NOMO-1 treated with DMSO at 0.1 percent for 48 hours (cell line): Measurements from ENCODE around the gene ATPAF2.
"Not testable (repeated sequence)": the region's sequence is repeated elsewhere in the genome, so short reads cannot be mapped to it uniquely, and the experiment has no call there.

Experiments
- DNase-seq: peaks from one replicate; lab custom pipeline; 2025; ENCODE audit not compliant: unreplicated experiment; lab: John Stamatoyannopoulos, UW

ATPAF2 gene

DNA sequence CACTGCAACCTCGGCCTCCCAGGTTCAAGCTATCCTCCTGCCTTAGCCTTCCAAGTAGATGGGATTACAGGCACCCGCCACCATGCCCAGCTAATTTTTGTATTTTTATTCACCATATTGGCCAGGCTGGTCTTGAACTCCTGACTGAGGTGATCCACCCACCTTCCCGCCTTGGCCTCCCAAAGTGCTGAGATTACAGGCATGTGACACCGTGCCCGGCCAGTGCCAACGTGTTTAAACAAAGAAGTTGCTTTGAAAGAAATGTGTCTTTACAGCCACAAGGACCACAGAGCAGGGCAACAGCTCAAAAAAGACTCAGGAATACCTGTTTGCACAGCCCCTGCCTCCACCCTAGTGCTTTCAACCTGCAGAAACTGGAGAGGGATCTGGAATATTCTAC lies 25.0 kb downstream of the ATPAF2 start:
- DNase-seq: no peak

DNA sequence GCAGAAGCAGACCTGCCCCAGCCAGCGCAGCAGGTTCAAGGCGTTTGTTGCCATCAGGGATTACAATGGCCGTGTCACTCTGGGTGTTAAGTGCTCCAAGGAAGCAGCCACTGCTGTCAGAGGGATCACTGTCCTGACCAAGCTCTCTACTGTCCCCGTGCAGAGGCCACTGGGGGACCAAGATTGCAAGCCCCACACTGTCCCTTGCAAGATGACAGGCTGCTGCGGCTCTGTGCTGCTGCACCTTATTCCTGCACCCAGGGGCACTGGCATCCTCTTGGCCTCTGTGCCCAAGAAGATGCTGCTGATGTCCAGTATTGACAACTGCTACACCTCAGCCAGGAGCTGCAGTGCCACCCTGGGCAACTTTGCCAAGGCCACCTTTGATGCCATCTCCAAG lies 27.7 kb downstream of the ATPAF2 start:
- DNase-seq: no peak

DNA sequence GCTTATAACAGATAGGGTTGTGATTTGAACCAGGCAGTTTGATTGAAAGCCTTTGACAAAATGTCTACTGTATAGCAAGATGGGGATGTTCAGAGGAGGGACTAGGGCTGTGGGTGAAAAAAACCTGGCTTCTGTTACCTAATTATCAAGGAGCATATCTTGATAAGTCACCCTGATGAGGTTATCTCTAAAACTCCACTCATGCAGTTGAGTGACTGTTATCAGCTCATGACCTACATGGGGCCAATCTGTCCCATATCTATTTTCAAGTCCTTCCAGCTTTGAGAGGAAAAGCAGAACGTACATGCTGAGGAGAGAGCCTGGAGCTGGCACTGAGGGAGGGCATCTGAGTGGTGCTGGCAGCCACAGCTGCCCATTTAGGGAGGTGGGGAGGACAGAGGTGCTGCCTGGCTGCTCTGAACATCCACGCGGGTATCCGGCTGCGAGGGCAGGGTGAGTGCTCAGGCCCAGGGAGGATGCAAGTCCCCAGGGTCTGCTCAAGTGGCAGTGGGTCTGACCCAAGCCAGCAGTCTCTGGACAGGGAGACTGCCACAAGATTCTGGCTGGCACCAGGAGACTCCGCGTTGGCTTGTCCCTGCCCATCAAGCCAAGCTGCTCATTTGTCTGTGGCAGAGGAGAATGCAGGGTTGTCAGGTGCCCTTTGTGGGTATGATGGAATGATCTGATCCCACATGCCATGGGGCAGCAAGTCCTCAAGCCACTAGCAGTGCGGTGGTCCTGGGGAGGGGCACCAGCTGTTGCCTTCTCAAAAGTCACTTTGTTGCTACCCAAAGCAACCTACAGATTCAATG lies 29.2 kb downstream of the ATPAF2 start:
- DNase-seq: no peak

DNA sequence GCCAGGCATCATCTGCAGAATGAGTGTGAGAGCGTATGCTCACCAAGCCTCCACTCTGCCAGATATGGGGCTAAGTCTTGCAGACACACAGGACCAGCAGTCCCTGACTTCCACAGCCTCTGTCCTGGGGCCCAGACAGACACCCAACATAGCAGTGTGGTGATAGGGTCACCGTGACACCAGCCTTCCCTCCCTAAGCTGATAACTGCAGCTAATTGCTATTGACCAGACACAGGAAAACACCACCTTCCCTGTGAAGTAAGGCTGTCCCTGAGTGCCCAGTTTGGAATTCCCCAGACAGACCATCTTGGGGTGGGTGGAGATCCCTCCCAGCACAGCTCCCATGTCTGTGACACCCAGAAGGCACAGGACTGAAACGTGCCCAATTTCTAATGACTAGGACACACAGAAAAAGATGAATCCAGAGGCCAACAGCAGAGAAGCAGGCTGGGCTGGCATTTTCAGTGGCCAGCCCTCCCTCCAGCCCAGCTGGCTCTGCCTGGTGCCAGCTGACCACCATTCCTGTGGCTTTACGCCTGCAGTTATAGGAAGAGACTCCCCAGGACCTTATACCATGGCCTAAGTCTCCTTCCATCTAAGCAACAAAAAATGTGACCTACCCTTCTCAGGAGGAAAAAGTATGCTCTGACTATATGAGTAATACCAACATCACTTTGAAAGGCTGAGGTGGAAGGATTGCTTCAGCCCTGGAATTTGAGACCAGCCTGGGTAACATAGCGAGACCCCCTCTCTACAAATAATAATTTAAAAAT lies 30.3 kb downstream of the ATPAF2 start:
- no peak for DNase-seq

DNA sequence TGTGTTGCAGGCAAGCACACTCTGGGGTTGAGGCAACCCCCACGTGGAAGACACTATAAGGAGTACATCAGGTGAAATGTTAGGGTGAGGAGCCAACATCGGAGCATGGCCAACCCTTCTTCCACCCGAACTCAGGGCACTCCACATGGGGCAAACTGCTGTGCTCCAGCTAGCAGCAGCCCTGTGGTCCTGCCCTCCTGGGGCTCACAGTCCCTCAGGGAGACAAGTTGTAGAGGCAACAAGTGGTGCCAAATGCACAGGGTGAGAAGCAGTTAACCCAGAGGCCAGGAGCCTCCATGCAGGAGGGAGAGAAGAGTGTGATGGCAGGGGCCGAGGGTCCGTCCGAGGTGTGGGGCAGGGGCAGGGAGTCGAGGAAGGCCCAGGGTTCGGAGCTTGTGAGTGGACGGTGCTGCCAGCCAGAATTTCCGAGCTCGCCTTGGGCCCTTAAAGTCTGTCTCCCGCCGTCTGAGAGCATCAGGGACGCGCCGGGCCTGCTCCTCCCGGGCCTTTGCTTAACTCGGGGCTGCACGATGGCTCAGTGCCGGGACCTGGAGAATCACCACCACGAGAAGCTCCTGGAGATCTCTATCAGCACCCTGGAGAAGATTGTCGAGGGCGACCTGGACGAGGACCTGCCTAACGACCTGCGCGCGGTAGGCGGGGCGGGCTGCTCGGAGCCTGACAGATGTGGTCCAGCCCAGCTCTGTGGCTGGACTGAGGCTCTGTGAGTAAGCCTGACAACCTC lies 32.3 kb downstream of the ATPAF2 start:
- DNase-seq: no peak

DNA sequence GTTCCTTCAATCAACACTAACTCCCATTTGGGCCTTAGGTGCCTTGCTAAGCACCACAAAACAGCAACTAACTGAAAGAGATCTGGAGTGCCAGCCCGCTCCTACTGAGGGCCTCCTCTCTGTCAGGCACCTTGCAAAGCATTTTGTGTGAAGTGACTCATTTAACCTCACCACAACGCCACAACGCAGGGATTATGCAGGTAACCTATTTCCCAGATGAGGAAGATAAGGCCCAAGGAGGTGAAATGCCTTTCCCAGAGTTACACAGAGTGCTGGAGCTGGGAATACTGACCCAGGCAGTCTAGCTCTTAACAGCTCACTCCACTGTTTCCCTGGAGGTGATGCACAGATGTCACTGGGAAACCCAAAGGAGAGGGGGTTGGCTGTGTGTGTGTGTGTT lies 33.5 kb downstream of the ATPAF2 start:
- DNase-seq: no peak

DNA sequence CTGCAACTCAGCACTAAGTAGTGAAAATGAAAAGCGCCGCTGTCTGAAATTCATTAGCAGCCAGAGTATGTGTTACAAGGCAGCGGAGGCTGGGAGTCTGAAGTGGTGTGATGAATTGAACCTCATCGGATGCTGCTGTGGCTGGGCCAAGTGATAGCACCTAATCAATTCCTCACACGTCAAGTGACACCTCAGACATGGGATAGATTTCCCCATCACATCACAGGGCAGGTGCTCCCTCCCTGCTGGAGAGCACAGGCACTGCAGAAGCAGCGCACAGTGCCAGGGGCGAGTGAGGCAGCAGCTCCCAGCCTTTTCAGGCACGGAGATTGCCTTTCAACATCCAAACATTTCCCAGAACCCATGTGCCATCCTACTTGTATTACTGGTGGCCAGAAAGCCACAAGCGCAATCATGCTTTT lies 34.1 kb downstream of the ATPAF2 start:
- no peak for DNase-seq

DNA sequence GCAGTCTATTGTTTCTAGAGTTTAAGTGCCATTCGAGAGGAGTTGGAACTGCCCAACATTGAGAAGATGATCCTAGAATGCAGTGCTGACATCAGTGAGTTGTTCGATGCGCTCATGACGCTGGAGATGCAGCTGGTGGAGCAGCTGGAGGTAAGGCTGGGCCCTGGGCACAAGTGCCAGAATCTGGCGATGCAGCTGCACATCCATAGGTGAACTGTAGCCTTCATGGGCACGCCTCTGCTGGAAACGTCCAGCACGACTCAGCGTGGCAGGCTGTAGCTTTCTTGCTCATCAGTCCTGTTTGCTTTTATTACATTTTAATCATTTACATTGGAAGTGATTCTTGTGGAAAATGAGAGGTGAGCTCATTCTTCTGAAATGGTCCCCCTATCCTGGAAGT lies 34.6 kb downstream of the ATPAF2 start:
- DNase-seq: no peak

DNA sequence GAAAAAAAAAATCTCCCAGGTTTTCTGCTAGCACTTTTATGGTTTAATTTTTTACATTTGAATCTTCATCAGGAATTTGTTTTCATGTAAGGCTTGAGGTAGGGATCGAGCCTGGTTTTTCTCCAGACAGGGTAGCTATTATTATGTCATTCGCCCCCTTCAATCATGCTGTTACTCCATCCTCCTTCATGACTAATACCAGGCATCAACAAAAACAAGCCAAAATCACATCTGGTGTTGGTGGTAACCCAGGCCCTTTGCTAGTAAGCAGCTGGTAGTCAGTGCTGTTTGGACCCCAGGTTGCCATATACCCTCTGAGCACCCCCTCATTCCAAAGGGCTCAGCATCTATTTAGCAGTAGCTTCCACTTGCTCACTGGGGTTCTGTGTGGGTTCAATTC lies 36.8 kb downstream of the ATPAF2 start:
- DNase-seq: no peak

DNA sequence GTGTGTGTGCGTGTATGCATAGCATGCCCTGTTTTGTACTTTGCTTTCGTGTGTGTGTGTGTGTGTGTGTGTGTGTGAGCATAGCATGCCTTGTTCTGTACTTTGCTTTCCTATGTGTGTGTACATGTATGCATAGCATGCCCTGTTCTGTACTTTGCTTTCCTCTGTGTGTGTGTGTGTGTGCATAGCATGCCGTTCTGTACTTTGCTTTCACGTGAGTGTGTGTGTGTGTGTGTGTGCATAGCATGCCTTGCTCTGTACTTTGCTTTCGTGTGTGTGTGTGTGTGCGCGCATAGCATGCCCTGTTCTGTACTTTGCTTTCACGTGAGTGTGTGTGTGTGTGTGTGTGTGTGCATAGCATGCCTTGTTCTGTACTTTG lies 38.9 kb downstream of the ATPAF2 start:
- no peak for DNase-seq

DNA sequence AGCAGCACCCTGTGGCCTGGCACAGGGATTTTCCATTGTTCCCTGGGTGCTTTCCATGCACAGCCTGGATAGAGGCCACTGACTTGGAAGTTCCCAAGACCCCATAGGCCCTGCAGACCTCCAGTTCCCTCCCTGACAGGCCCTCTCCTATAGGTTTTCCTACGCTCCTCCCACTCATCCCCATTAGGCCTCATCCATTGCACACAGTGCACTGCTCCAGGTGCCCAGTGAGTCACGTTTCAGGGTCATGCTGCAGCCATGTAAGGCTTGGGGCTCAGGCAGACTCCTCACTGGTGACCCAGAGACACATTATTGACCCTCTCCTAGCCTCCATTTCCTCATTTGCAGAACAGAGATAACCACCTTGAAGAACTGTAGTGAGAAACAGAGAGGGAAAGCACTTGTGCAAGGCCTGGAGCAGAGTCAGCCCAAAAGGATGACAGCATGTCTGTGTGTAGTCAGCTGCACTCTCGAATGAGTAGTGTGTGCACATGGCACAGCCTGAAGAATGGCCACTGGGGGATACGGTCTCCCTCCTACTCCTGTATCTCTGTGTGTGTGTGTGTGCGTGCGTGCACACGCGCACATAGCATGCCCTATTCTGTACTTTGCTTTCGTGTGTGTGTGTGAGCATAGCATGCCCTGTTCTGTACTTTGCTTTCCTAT lies 39.5 kb downstream of the ATPAF2 start:
- DNase-seq: no peak

DNA sequence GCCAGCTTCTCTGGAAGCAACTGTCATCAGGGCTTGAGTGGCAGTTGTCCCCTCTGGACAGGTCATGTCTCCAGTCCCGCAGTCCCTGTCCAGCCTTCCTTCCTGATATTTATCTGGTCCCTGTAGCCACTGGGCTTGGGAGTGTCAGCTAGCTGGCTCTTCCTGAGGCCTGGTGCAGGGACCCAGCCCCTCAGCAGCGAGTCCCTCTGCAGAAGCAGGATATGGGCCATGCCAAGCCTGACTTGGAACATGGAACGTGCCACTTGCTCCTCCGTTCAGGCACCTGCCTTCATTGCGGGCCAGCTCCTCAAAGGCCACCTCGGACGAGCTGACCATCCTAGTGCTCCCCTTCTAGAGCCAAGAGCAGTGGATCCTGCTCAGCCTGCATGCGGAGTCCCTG lies 40.0 kb downstream of the ATPAF2 start:
- no peak for DNase-seq

DNA sequence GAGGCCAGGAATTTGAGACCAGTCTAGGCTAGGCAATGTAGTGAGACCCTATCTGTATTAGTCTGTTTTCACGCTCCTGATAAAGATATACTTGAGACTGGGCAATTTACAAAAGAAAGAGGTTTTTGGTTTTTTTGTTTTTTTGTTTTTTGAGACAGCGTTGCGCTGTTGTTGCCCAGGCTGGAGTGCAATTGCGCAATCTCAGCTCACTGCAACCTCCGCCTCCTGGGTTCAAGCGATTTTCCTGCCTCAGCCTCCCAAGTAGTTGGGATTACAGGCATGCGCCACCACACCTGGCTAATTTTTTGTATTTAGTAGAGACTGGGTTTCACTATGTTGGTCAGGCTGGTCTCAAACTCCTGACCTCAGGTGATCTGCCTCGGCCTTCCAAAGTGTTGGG lies 43.1 kb downstream of the ATPAF2 start:
- not testable (repeated sequence) for DNase-seq

DNA sequence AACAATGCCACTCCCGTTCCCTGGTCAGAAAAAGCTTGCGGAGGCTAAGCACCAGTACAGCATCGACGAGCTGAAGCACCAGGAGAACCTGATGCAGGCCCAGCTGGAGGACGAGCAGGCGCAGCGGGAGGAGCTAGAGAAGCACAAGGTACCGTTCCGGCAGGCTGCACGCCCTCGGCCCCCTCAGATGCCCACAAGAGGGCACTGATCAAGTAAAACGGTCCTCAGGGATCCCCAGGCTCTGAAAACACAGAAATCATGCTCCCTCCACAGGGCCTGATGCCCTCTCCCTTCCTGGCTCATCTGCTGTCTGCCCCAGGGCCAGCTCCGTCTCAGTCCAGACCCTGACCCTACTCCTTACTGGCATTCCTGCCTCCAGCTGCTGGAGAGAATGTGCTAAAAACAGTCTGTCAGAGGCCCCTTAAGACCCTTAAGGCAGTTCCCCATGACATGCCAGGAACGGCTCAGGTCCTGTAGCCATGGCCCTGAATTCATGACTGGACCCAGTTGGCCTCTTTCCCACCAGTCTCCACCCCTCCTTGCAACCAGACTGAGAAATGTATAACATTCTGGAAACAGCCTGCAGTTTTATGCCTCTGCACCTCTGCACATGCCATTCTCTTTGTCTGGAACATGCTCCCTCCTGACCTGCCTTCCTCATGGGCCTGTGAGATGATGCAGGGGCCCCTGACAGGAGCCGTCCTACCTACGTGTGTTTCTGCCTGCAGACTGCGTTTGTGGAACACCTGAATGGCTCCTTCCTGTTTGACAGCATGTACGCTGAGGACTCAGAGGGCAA lies 44.5 kb downstream of the ATPAF2 start:
- no peak for DNase-seq

DNA sequence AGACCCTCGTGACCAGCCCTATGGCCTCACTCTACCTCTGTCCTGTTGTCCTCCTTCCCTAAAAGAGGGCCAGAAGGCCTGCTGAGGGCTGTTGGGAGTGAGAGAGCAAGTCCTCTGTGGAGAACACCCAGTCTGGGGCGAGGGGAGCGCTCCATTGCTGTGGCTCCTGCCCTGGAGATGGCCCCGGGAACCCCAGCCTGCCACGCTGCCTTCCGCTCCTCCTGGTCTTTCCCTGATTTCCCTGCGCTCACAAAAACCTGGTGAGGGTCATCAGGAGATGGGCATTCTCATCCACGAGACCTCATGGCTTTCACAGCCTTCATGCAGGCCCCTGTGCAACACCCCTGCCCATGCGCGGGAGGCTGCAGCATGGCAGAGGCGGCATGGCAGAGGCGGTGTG lies 45.1 kb downstream of the ATPAF2 start:
- no peak for DNase-seq

DNA sequence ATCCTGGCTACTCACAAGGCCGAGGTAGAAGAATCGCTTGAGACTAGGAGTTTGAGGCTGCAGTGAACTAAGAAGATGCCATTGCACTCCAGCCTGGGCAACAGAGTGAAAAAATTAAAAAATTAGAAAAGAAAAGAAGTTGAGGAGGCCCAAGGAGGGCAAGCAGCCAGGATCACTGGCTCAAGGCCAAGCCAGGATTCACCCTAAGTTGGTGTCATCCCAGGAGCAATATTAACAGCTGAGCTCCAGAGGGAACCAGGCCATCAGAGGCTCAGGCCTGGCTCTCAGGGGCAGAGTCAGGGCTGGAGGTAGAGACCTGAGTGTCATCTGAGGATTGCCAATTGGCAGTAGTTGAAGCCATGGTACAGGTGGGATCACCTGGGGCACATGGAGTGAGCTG lies 45.6 kb downstream of the ATPAF2 start:
- DNase-seq: no peak

DNA sequence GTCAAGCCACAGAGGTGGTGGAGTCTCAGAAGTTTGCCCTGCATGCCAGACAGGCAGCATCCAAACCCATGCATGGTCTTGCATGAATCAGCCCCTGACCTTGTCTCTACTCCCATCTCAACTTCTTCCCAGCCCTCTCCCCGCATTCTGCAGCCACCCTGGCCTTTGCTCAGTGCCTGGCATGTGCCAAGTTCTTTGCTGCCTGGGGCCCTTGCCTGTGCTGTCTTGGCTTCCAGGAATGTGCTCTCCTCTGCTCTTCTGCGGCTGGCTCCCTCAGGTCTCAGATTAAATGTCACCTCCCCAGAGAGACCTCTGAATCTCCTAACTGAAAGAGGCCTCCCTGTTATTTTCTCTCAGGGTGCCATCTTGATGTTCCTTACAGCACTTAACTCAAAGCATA lies 48.7 kb downstream of the ATPAF2 start:
- DNase-seq: no peak

DNA sequence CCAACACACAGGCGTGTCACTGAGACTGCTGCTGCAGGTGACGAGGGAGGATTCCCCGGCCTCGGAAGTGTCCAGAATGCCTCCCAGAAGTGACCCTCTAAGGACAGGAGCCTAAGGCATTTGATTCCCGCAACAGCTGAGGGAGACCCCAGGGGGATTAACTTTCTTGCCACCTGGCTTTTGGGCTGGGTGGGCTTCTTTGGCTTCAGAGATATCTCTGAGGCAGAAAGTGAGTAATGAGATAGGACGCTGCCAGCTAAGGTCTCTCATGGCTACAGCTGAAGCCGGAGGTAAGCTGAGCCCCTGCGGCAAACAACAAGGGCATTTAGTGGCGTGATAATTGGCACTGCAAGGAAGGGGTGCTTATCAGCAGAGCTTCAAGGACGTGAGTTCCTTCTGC lies 49.4 kb downstream of the ATPAF2 start:
- DNase-seq: no peak

DNA sequence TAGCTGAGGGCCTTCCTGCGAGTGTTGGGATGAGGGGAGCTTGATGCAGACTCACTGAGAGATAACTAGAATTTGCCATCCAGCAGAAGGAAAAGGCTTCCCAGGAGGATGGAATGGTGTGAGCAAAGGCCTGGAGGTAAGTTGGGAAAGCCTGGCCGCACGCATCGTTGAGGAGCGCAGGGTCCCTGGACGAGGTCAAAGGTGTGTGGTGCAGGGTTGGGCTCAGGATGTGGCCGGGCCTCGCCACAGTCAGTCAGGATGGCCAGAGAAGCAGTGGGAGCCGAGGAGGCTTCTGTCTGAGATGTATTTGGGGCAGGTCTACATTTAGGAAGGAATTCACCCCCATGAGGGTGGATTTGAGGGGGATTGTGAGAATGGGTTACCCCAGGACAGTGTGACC lies 49.9 kb downstream of the ATPAF2 start:
- no peak for DNase-seq

DNA sequence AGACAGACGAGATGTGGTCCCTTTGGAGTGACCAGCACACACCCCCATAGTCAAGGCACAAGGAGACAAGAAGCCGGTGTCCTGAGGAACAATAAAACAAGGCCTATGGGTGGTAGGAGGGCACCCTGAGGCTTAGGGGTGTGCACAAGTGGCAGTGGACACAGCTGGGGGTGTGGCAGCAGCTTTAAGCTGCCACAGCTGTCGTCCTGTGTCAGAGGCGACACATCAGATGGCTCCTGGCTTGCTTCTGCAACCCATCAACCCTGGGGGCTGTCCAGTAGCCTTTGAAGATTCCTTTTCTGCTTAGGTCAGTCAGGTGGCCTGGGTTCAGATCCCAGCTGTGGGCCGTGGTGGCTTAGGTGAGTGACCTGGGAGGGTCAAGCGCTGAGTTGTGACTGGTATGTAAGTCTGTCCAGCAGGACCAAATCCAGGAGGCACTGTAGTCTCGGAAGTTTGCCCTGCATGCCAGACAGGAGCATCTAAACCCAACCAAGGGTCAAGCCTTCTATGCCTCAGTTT lies 50.5 kb downstream of the ATPAF2 start:
- no peak for DNase-seq
